HCT116 (cell line): ENCODE measurements around the gene MSI2. TPM values are rescaled to one million over a fixed set of nuclear protein-coding genes. Genes with fewer than 3 reads are reported as not detected.
A peak's percentile ranks its signal among the peaks of the same experiment; 100 is the strongest.

Experiments
- ATAC-seq: fragments of 200-7000 bp; cut with Tn5 transposase; 2 replicates; pipeline ENCODE4 v1.9.1; 2020; ENCODE audit warnings: mild to moderate bottlenecking, moderate library complexity
- BruUV-seq: library from RNA; stranded (reverse); fragments of 400-500 nt; replicated peaks from 2 replicates; lab custom pipeline; 2021; lab: Mats Ljungman, UMichigan
- CTCF ChIA-PET: fragments of 300-600 bp; sonication (Branson Sonifier 250); formaldehyde crosslinking; loops from one replicate; lab custom pipeline; 2021; ENCODE audit warnings: antibody characterized with exemption; lab: Charles Lee
- POLR2A ChIA-PET: fragments of 300-600, 350-600 bp; sonication (Branson Sonifier 250); formaldehyde crosslinking; loops from one replicate; lab custom pipeline; 2021; ENCODE audit warnings: antibody characterized with exemption; lab: Charles Lee
- RAD21 ChIA-PET, 2 experiments: fragments of 300-600 bp; sonication (Branson Sonifier 250); formaldehyde crosslinking; loops; one replicate each; lab custom pipeline; 2023; ENCODE audit warnings: low total read pairs in 2 of 2; ENCODE audit not compliant: uncharacterized antibody in 2 of 2, unreplicated experiment in 2 of 2, low non-redundant PET in 1 of 2; lab: Charles Lee
- DNase-seq: peaks from one replicate; pipeline ENCODE4 v3.0.0-alpha.2; 2010; ENCODE audit warnings: low read depth, low spot score
- H2AFZ ChIP-seq: fragments of 200-600 bp; shearing (Covaris generic), sonication (generic); 2 replicates; pipeline ENCODE4 v1.6.1; 2017; ENCODE audit warnings: low read depth, mixed run types, mixed read lengths, antibody characterized with exemption, low read length; ENCODE audit not compliant: poor library complexity, severe bottlenecking
- H3K27ac ChIP-seq: 2 replicates; pipeline ENCODE4 v1.5.1; 2012; ENCODE audit warnings: low read depth, low read length
- H3K27me3 ChIP-seq: fragments of 200-600 bp; sonication (generic); 2 replicates; pipeline ENCODE4 v1.6.1; 2016; ENCODE audit warnings: mixed run types, low read length, mixed read lengths; ENCODE audit not compliant: insufficient read depth
- H3K36me3 ChIP-seq, 2 experiments: fragments of 200-500 bp in 1 of 2; fragments of 200-600 bp in 1 of 2; sonication (Bioruptor generic) in 1 of 2; sonication (generic) in 1 of 2; 2 replicates each; pipeline versions ENCODE4 v1.5.1 to v1.6.1; 2014 to 2016; ENCODE audit warnings: low read length in 2 of 2, inconsistent platforms in 1 of 2, mixed read lengths in 1 of 2, mixed run types in 1 of 2; ENCODE audit not compliant: insufficient read depth in 2 of 2, control insufficient read depth in 1 of 2
- H3K4me1 ChIP-seq, 2 experiments: fragments of 200-600 bp in 1 of 2; sonication (generic) in 1 of 2; 2 replicates each; pipeline versions ENCODE4 v1.5.1 to v1.6.1; 2012 to 2017; ENCODE audit warnings: low read length in 2 of 2, inconsistent platforms in 1 of 2, mild to moderate bottlenecking in 1 of 2, mixed read lengths in 1 of 2, mixed run types in 1 of 2, moderate library complexity in 1 of 2; ENCODE audit not compliant: insufficient read depth in 2 of 2, control insufficient read depth in 1 of 2
- H3K4me2 ChIP-seq: fragments of 200-600 bp; sonication (generic); 2 replicates; pipeline ENCODE4 v1.6.1; 2017; ENCODE audit warnings: mixed run types, low read length, mixed read lengths
- H3K4me3 ChIP-seq, 2 experiments: fragments of 200-600 bp in 1 of 2; sonication (generic) in 1 of 2; replicated peaks in 1 of 2; 2 replicates each; pipeline ENCODE4 v1.5.1; 2011 to 2016; ENCODE audit warnings: low read length in 2 of 2, control low read depth in 1 of 2, low read depth in 1 of 2, mild to moderate bottlenecking in 1 of 2, mixed read lengths in 1 of 2, mixed run types in 1 of 2
- H3K79me2 ChIP-seq: fragments of 200-600 bp; sonication (generic); 2 replicates; pipeline ENCODE4 v1.6.1; 2017; ENCODE audit warnings: mild to moderate bottlenecking, mixed run types, low read length, moderate library complexity, mixed read lengths; ENCODE audit not compliant: insufficient read depth
- H3K9ac ChIP-seq: fragments of 200-600 bp; sonication (generic); 2 replicates; pipeline ENCODE4 v1.6.1; 2016; ENCODE audit warnings: low read length, mixed read lengths
- H3K9me2 ChIP-seq: fragments of 200-600 bp; sonication (generic), shearing (Covaris generic); 2 replicates; pipeline ENCODE4 v1.6.1; 2017; ENCODE audit warnings: mixed run types, mild to moderate bottlenecking, moderate library complexity; ENCODE audit not compliant: insufficient read depth
- H3K9me3 ChIP-seq, 2 experiments: fragments of 200-500 bp in 1 of 2; fragments of 200-600 bp in 1 of 2; sonication (Bioruptor generic) in 1 of 2; sonication (generic) in 1 of 2; 2 replicates each; pipeline ENCODE4 v1.6.1; 2014 to 2017; ENCODE audit warnings: low read length in 2 of 2, mixed read lengths in 2 of 2, inconsistent platforms in 1 of 2, low read depth in 1 of 2, mild to moderate bottlenecking in 1 of 2, mixed run types in 1 of 2, moderate library complexity in 1 of 2; ENCODE audit not compliant: control insufficient read depth in 1 of 2, insufficient read depth in 1 of 2
- H4K20me1 ChIP-seq: fragments of 200-600 bp; sonication (generic), shearing (Covaris generic); 2 replicates; pipeline ENCODE4 v1.6.1; 2017; ENCODE audit warnings: mixed run types, mild to moderate bottlenecking, moderate library complexity; ENCODE audit not compliant: insufficient read depth
- ELF1 ChIP-seq: IDR thresholded peaks from 2 replicates; pipeline ENCODE4 v1.6.1; 2012; ENCODE audit warnings: low read depth, borderline replicate concordance
- POLR2AphosphoS5 ChIP-seq: IDR thresholded peaks from 2 replicates; pipeline ENCODE4 v1.6.1; 2011; ENCODE audit warnings: mild to moderate bottlenecking, low read depth, low read length, moderate library complexity
- SIN3A ChIP-seq: IDR thresholded peaks from 2 replicates; pipeline ENCODE4 v1.6.1; 2012; ENCODE audit warnings: low read depth
- SP1 ChIP-seq: IDR thresholded peaks from 2 replicates; pipeline ENCODE4 v1.6.1; 2012; ENCODE audit warnings: low read depth
- TCF7L2 ChIP-seq: IDR thresholded peaks from 2 replicates; pipeline ENCODE4 v1.7.0; 2011; ENCODE audit warnings: borderline replicate concordance, inconsistent platforms; ENCODE audit not compliant: insufficient read depth, insufficient read length; ENCODE audit errors: extremely low read depth
- YY1 ChIP-seq: IDR thresholded peaks from 2 replicates; pipeline ENCODE4 v1.6.1; 2011; ENCODE audit warnings: low read length, low read depth, moderate library complexity, mild to moderate bottlenecking; ENCODE audit not compliant: insufficient replicate concordance; ENCODE audit errors: extremely low read depth
- intact Hi-C: fragments of 100-400 bp; cut with micrococcal nuclease; formaldehyde crosslinking; loops from 2 replicates; pipeline ENCODE4 v1.10.0; 2022
- total RNA-seq: library from RNA; stranded (reverse); gene quantifications from one replicate; pipeline ENCODE4 v1.2.1, GENCODE V29; 2021; ENCODE audit not compliant: unreplicated experiment
- TF ChIP-seq, protein P1 (sequence below): IDR thresholded peaks from 2 replicates; pipeline ENCODE4 v1.6.1; 2012
- TF ChIP-seq, protein P2 (sequence below), 3 experiments: fragments of 200-600 bp in 1 of 3; sonication (generic) in 1 of 3; IDR thresholded peaks in 2 of 3; conservative IDR thresholded peaks in 1 of 3; 2 replicates each; pipeline ENCODE4 v1.5.1; 2012 to 2017; ENCODE audit warnings: low read depth in 2 of 3, low read length in 2 of 3, antibody characterized with exemption in 1 of 3, borderline replicate concordance in 1 of 3, control low read depth in 1 of 3, mild to moderate bottlenecking in 1 of 3, mixed read lengths in 1 of 3, mixed run types in 1 of 3, moderate library complexity in 1 of 3; ENCODE audit not compliant: insufficient read depth in 1 of 3

Gene MSI2
- total RNA-seq, 1 experiment from 2014 or later, result 137 TPM

DNA sequence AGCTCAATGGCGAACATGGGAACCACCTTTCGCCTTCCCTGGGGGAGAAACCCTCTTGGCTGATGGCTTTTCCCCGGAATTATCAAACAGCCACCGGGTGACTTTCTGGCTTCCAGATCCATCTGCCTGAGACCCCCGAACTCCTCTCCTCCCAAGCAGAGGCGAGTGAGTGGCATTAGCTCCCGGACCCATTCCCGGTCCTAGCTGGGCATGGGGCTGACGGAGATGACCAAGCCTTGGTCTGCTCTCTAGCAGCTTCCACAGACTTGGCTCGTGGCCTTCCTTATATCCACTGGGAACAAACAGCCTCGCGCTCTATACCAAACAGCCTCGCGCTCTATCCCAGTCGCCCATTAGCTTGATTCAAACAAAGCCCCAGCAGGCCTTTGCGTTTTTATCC is 426.4 kb downstream of the MSI2 start:
- ChIA-PET CTCF (interaction anchor here (3.9 kb wide), 1 partner anchor 11 kb away, joined by 35 read pairs; no protein-coding TSS in a partner anchor), POLR2A (no interaction called here), RAD21 (no interaction called here)
- Histone ChIP-seq H3K4me2 (no peak overlapping the region), H3K4me3 (no peak overlapping the region), H3K4me1 (no peaks in the 10 kb centered on the region; a peak in 1 of 4 replicates), H3K27ac (no peak overlapping the region), H4K20me1 (no peaks in the 10 kb centered on the region), H2AFZ (no peak overlapping the region), H3K9me2 (no peaks in the 10 kb centered on the region), H3K9me3 (no peaks in the 10 kb centered on the region), H3K36me3 (no peaks in the 10 kb centered on the region), H3K27me3 (no peaks in the 10 kb centered on the region), H3K9ac (no peak overlapping the region)
- intact Hi-C loops, result no loop called here
- DNase-seq, result no peak
- no peak for ATAC-seq
- BruUV-seq, result TSS peak; percentile 10
- no peak for TF ChIP-seq SP1
- TF ChIP-seq POLR2AphosphoS5, result no peak
- no peak for TF ChIP-seq YY1
- TF ChIP-seq SIN3A, result no peak
- TF ChIP-seq, protein P1, sequence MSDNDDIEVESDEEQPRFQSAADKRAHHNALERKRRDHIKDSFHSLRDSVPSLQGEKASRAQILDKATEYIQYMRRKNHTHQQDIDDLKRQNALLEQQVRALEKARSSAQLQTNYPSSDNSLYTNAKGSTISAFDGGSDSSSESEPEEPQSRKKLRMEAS, result no peak
- no peak for TF ChIP-seq TCF7L2
- TF ChIP-seq ELF1, result no peak
- TF ChIP-seq, protein P2, sequence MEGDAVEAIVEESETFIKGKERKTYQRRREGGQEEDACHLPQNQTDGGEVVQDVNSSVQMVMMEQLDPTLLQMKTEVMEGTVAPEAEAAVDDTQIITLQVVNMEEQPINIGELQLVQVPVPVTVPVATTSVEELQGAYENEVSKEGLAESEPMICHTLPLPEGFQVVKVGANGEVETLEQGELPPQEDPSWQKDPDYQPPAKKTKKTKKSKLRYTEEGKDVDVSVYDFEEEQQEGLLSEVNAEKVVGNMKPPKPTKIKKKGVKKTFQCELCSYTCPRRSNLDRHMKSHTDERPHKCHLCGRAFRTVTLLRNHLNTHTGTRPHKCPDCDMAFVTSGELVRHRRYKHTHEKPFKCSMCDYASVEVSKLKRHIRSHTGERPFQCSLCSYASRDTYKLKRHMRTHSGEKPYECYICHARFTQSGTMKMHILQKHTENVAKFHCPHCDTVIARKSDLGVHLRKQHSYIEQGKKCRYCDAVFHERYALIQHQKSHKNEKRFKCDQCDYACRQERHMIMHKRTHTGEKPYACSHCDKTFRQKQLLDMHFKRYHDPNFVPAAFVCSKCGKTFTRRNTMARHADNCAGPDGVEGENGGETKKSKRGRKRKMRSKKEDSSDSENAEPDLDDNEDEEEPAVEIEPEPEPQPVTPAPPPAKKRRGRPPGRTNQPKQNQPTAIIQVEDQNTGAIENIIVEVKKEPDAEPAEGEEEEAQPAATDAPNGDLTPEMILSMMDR (IDR thresholded peaks at IDR 0.05 in 2 of 3, conservative IDR thresholded peaks at IDR 0.05 in 1 of 3; ENCODE audit: borderline replicate concordance in 1 of 3, insufficient read depth in 1 of 3, low read depth in 2 of 3, low read length in 2 of 3), result no peak
- TF ChIP-seq, all 23 proteins: peak for 0
- H3K79me2 ChIP-seq, result no peaks in the 10 kb centered on the region
